NCI-H128 (cell line): ENCODE data around the gene CCDC74B.
"Not testable (repeated sequence)": the region's sequence is repeated elsewhere in the genome, so short reads cannot be mapped to it uniquely, and the experiment has no call there.

Experiments
- DNase-seq: peaks from one replicate; lab custom pipeline; 2025; ENCODE audit not compliant: unreplicated experiment; lab: John Stamatoyannopoulos, UW

CCDC74B gene

DNA sequence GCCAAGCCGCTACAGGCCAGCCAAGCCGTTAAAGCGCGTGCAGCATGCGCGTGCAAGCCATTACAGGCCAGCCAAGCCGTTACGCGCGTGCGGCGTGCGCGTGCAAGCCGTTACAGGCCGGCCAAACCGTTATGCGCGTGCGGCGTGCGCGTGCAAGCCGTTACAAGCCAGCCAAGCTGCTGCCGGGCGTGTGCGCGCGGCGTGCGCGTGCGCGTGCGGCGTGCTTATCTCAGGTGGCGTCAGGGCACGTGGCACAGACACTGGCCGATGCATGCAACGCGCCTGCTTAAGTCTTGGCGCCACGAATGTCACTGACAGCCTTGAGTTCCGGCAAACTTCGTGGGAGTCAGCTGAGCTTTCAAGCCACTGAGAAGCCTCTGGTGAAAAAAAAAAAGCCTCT lies 24.0 kb downstream of the CCDC74B start:
- not testable (repeated sequence) for DNase-seq

DNA sequence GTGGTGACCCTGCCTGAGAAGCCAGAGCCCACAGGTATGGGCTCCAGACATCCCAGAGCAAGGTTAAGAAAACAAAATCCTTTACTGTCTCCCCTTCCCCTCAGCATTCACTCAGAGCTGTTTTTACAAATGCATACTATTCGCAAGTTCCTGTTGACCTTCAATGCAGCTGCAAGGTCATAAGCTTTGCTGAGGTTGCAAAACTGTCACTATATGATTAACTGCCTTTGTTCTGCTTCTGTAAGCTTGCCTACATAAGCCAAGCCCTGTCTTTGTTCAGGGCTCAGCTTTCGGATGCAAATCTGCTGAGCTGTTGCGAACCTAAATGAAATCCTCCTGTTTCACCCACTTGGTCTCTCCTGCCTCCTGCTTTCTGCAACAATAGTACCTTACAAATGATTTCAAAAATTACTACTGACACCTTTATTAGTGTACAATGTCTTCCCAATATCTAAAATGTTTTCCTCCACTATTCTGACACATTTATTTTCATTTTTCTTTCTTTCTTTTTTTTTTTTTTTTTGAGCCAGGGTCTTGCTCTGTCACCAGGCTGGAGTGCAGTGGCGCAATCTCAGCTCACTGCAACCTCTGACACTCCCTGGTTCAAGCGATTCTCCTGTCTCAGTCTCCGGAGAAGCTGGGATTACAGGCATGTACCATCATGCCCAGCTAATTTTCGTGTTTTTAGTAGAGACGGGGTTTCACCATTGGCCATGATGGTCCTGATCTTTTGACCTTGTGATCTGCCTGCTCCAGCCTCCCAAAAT lies 42.1 kb downstream of the CCDC74B start:
- DNase-seq = not testable (repeated sequence)
